IMR-90 (cell line): ENCODE measurements around the gene MAGI1. TPM values are rescaled to one million over a fixed set of nuclear protein-coding genes. Genes with fewer than 3 reads are reported as not detected.
A peak's percentile ranks its signal among the peaks of the same experiment; 100 is the strongest.

Experiments
- ATAC-seq: fragments of 200-7000 bp; cut with Tn5 transposase; 2 replicates; pipeline ENCODE4 v1.9.1; 2020; ENCODE audit warnings: low read depth, mild to moderate bottlenecking, moderate library complexity
- BruUV-seq: library from RNA; stranded (reverse); fragments of 400-500 nt; replicated peaks from 2 replicates; lab custom pipeline; 2021; lab: Mats Ljungman, UMichigan
- CTCF ChIA-PET: fragments of 300-600 bp; formaldehyde crosslinking; extraction: SDS; loops from one replicate; lab custom pipeline; 2021; ENCODE audit warnings: antibody characterized with exemption; lab: Yijun Ruan, JAX
- POLR2A ChIA-PET: fragments of 300-600 bp; sonication (Branson Sonifier 250); formaldehyde crosslinking; loops from one replicate; lab custom pipeline; 2022; ENCODE audit warnings: antibody characterized with exemption; ENCODE audit not compliant: unreplicated experiment; lab: Charles Lee
- DNase-seq: peaks from one replicate; pipeline ENCODE4 v3.0.0; 2013
- H2AFZ ChIP-seq: replicated peaks from 2 replicates; pipeline ENCODE3; 2013; ENCODE audit warnings: low read length, mild to moderate bottlenecking; ENCODE audit not compliant: poor library complexity
- H2AK5ac ChIP-seq: 2 replicates; pipeline ENCODE4 v1.6.1; 2013; ENCODE audit warnings: low read depth, low read length, inconsistent platforms
- H2AK9ac ChIP-seq: replicated peaks from 2 replicates; pipeline ENCODE3; 2013; ENCODE audit warnings: mild to moderate bottlenecking, low read depth, low read length, moderate library complexity; ENCODE audit not compliant: poor library complexity
- H2BK120ac ChIP-seq: 2 replicates; pipeline ENCODE4 v1.6.1; 2013; ENCODE audit warnings: low read depth, low read length, inconsistent platforms
- H2BK15ac ChIP-seq: 3 replicates; pipeline ENCODE4 v1.6.1; 2013; ENCODE audit warnings: low read depth, low read length, inconsistent platforms
- H2BK20ac ChIP-seq: 2 replicates; pipeline ENCODE4 v1.6.1; 2013; ENCODE audit warnings: low read depth, mild to moderate bottlenecking, inconsistent platforms, low read length, moderate library complexity
- H2BK5ac ChIP-seq: 2 replicates; pipeline ENCODE4 v1.6.1; 2013; ENCODE audit warnings: mild to moderate bottlenecking, low read depth, low read length, inconsistent platforms; ENCODE audit not compliant: poor library complexity, severe bottlenecking
- H3K14ac ChIP-seq: replicated peaks from 2 replicates; pipeline ENCODE4 v1.6.1; 2013; ENCODE audit warnings: low read depth, low read length, inconsistent platforms
- H3K18ac ChIP-seq: 2 replicates; pipeline ENCODE4 v1.6.1; 2013; ENCODE audit warnings: low read depth, low read length, control low read depth
- H3K23ac ChIP-seq: 2 replicates; pipeline ENCODE4 v1.6.1; 2013; ENCODE audit warnings: low read depth, low read length, inconsistent platforms
- H3K27ac ChIP-seq: 2 replicates; pipeline ENCODE4 v1.5.1; 2013; ENCODE audit warnings: mild to moderate bottlenecking, control low read depth, low read length; ENCODE audit not compliant: insufficient read depth
- H3K27me3 ChIP-seq: 2 replicates; pipeline ENCODE4 v1.6.1; 2013; ENCODE audit warnings: low read length; ENCODE audit not compliant: control insufficient read depth, insufficient read depth
- H3K36me3 ChIP-seq: 2 replicates; pipeline ENCODE4 v1.6.1; 2013; ENCODE audit warnings: low read length, mixed read lengths; ENCODE audit not compliant: control insufficient read depth, insufficient read depth
- H3K4ac ChIP-seq: 2 replicates; pipeline ENCODE4 v1.6.1; 2013; ENCODE audit warnings: low read depth, low read length, inconsistent platforms
- H3K4me1 ChIP-seq: 2 replicates; pipeline ENCODE4 v1.6.1; 2013; ENCODE audit warnings: low read length, mixed read lengths; ENCODE audit not compliant: control insufficient read depth, insufficient read depth
- H3K4me2 ChIP-seq: 2 replicates; pipeline ENCODE4 v1.6.1; 2013; ENCODE audit warnings: low read depth, mild to moderate bottlenecking, control low read depth, low read length, moderate library complexity
- H3K4me3 ChIP-seq: 2 replicates; pipeline ENCODE4 v1.5.1; 2013; ENCODE audit warnings: low read depth, mild to moderate bottlenecking, control low read depth, low read length, moderate library complexity; ENCODE audit not compliant: insufficient read depth
- H3K56ac ChIP-seq: 2 replicates; pipeline ENCODE4 v1.6.1; 2013; ENCODE audit warnings: low read length, inconsistent platforms; ENCODE audit not compliant: insufficient read depth; ENCODE audit errors: extremely low read depth
- H3K79me1 ChIP-seq, 2 experiments: 2 replicates each; pipeline ENCODE4 v1.6.1; 2013; ENCODE audit warnings: low read length in 2 of 2, inconsistent platforms in 1 of 2, low read depth in 1 of 2
- H3K9ac ChIP-seq: 2 replicates; pipeline ENCODE4 v1.6.1; 2013; ENCODE audit warnings: low read depth, low read length, control low read depth
- H3K9me1 ChIP-seq: 2 replicates; pipeline ENCODE4 v1.6.1; 2013; ENCODE audit warnings: low read length, inconsistent platforms; ENCODE audit not compliant: insufficient read depth
- H3K9me3 ChIP-seq: 2 replicates; pipeline ENCODE4 v1.6.1; 2013; ENCODE audit warnings: low read length; ENCODE audit not compliant: control insufficient read depth, insufficient read depth
- H4K20me1 ChIP-seq: 2 replicates; pipeline ENCODE4 v1.6.1; 2013; ENCODE audit warnings: low read length, inconsistent platforms; ENCODE audit not compliant: insufficient read depth
- H4K5ac ChIP-seq: 2 replicates; pipeline ENCODE4 v1.6.1; 2013; ENCODE audit warnings: mild to moderate bottlenecking, low read depth, low read length, control low read depth
- H4K8ac ChIP-seq, 2 experiments: 2 replicates each; pipeline ENCODE4 v1.6.1; 2013; ENCODE audit warnings: low read depth in 2 of 2, low read length in 2 of 2, control low read depth in 1 of 2, inconsistent platforms in 1 of 2
- H4K91ac ChIP-seq: 2 replicates; pipeline ENCODE4 v1.6.1; 2013; ENCODE audit warnings: low read depth, low read length, inconsistent platforms; ENCODE audit not compliant: insufficient read depth
- BHLHE40 ChIP-seq: fragments of 150-350 bp; IDR thresholded peaks from 2 replicates; pipeline ENCODE4 v1.6.1; 2016; ENCODE audit warnings: mild to moderate bottlenecking, low read depth, low read length
- ELK1 ChIP-seq: fragments of 150-350 bp; IDR thresholded peaks from 2 replicates; pipeline ENCODE4 v1.6.1; 2016; ENCODE audit warnings: low read depth, mild to moderate bottlenecking, low read length, moderate library complexity, borderline replicate concordance
- FOS ChIP-seq: fragments of 150-350 bp; IDR thresholded peaks from 2 replicates; pipeline ENCODE4 v1.6.1; 2016; ENCODE audit warnings: low read depth, low read length
- POLR2A ChIP-seq: IDR thresholded peaks from 2 replicates; pipeline ENCODE4 v1.6.1; 2012; ENCODE audit warnings: mild to moderate bottlenecking, low read depth, low read length
- SMC3 ChIP-seq: fragments of 150-350 bp; IDR thresholded peaks from 2 replicates; pipeline ENCODE4 v1.6.1; 2016; ENCODE audit warnings: low read depth, mild to moderate bottlenecking, antibody characterized with exemption, low read length, moderate library complexity
- WGBS, 2 experiments: methylation state at CpG; one replicate each; pipeline versions ENCODE4 v1.1.5 to v1.1.7; 2013; ENCODE audit warnings: missing lambda C conversion rate in 2 of 2; ENCODE audit not compliant: insufficient read length in 1 of 2; ENCODE audit errors: extremely low coverage in 2 of 2; 5-methylcytosine and 5-hydroxymethylcytosine counted together
- dilution Hi-C: fragments of 300-500 bp; cut with HindIII; formaldehyde crosslinking; loops from one replicate; pipeline ENCODE4 v1.14.3; 2018; ENCODE audit warnings: low sequenced_read_pairs; ENCODE audit not compliant: unreplicated experiment
- in situ Hi-C: fragments of 300-500 bp; cut with MboI; formaldehyde crosslinking; loops from 3 replicates; pipeline ENCODE4 v1.14.3; 2019; ENCODE audit warnings: low sequenced_read_pairs, inconsistent platforms, mixed read lengths
- intact Hi-C: fragments of 100-400 bp; cut with micrococcal nuclease; formaldehyde crosslinking; loops from 2 replicates; pipeline ENCODE4 v1.10.0; 2022
- polyA plus RNA-seq, 3 experiments: library from polyadenylated mRNA; depleted of rRNA; stranded (reverse); fragments of >200 nt; gene quantifications; 2 replicates each; pipeline ENCODE4 v1.2.3, GENCODE V29; 2012; ENCODE audit warnings: low replicate concordance in 1 of 3
- total RNA-seq: library from RNA; depleted of rRNA; stranded (reverse); fragments of >200 nt; gene quantifications from 2 replicates; pipeline ENCODE4 v1.2.3, GENCODE V29; 2012
- TF ChIP-seq, protein P1 (sequence below): fragments of 150-350 bp; IDR thresholded peaks from 2 replicates; pipeline ENCODE4 v1.6.1; 2017; ENCODE audit warnings: mild to moderate bottlenecking, antibody characterized with exemption, low read length, low read depth

MAGI1 gene
- total and polyA plus RNA-seq, 2 of the 4 experiments (the other 2 are of a cell fraction) = 14.5 to 24.2 TPM

DNA sequence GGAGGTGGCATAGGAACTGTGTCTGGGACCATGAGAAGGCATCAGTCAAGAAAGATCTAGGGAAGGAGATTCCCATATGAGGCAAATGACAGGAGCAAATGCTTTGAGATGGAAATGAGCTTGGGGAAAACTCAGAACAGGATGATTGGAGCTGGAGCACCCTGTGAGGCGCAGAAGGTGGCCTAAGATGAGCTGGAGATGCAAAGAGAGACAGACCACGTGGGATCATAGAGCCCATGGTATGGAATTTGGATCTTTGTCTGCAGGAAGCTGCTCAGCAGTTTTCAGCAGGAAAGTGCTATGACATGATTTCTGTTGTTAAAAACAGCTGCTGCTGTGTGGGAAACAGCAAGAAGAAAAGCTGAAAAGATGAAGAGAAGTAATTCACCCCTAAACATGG is 310.6 kb downstream of the MAGI1 start:
- H4K91ac ChIP-seq = no peak overlapping the region
- DNase-seq = no peak
- H2AK5ac ChIP-seq = no peak overlapping the region
- H3K27ac ChIP-seq = no peak overlapping the region
- POLR2A ChIA-PET = no interaction called here
- TF ChIP-seq BHLHE40 = no peak
- TF ChIP-seq, protein P1, sequence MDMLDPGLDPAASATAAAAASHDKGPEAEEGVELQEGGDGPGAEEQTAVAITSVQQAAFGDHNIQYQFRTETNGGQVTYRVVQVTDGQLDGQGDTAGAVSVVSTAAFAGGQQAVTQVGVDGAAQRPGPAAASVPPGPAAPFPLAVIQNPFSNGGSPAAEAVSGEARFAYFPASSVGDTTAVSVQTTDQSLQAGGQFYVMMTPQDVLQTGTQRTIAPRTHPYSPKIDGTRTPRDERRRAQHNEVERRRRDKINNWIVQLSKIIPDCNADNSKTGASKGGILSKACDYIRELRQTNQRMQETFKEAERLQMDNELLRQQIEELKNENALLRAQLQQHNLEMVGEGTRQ = no peak
- TF ChIP-seq SMC3 = no peak
- TF ChIP-seq POLR2A = no peak
- TF ChIP-seq FOS = no peak
- no peak for TF ChIP-seq ELK1
- H2BK120ac ChIP-seq = no peak overlapping the region; the same call in 1 of the 2 replicates
- H2BK15ac ChIP-seq = no peak overlapping the region
- no peak for ATAC-seq
- peak overlapping the region; percentile 48; the same call in 1 of the 2 replicates for H4K5ac ChIP-seq
- H3K4me1 ChIP-seq = peaks cover 8% of the 10 kb centered on the region
- 0 out of 2 replicates have a peak, but pooled peaks cover 3% of the 10 kb centered on the region for H3K9me1 ChIP-seq
- 100% methylated on average over 1 of the region's 2 CpGs; no CpG with 5 or more reads in 1 of the 2 experiments for WGBS, 2 experiments
- no peak overlapping the region for H4K8ac ChIP-seq
- H3K79me1 ChIP-seq = peaks cover 17 to 21% of the 10 kb centered on the region in 2 experiments; a peak in 3 of 4 replicates
- H4K20me1 ChIP-seq = peaks cover 11% of the 10 kb centered on the region; the same call in 1 of the 2 replicates
- no peak overlapping the region for H3K14ac ChIP-seq
- H3K27me3 ChIP-seq = no peaks in the 10 kb centered on the region
- CTCF ChIA-PET = interaction anchor here (2.4 kb wide), 1 partner anchor 288 kb away, joined by 7 read pairs; no protein-coding TSS in a partner anchor
- no peak overlapping the region for H2BK20ac ChIP-seq
- H2BK5ac ChIP-seq = no peak overlapping the region
- dilution Hi-C loops (no loop called here), intact Hi-C loops (no loop called here), in situ Hi-C loops (loop anchor here (25.0 kb wide), 1 partner anchor 1191 kb away; no protein-coding TSS in a partner anchor)
- no peak overlapping the region for H3K23ac ChIP-seq
- no peaks in the 10 kb centered on the region for H3K9me3 ChIP-seq
- no peak overlapping the region for H3K4me2 ChIP-seq
- no peak overlapping the region for H3K4me3 ChIP-seq
- BruUV-seq = no TSS peak
- no peak overlapping the region for H3K56ac ChIP-seq
- H3K36me3 ChIP-seq = no peaks in the 10 kb centered on the region
- no peak overlapping the region for H2AK9ac ChIP-seq
- no peak overlapping the region for H3K4ac ChIP-seq
- no peak overlapping the region for H2AFZ ChIP-seq
- H3K18ac ChIP-seq = no peak overlapping the region
- no peak overlapping the region for H3K9ac ChIP-seq
